ENCODE results near the gene DHCR24.

- TF ChIP-seq POLR2AphosphoS5 (IDR thresholded peaks at IDR 0.05; ENCODE audit: low read depth, low read length) = no peak
- TF ChIP-seq SIN3A (IDR thresholded peaks at IDR 0.05; ENCODE audit: borderline replicate concordance, insufficient read depth, low read length) = no peak
- TF ChIP-seq REST (IDR thresholded peaks at IDR 0.05; ENCODE audit: insufficient read depth in 1 of 2, low read depth in 2 of 2, low read length in 2 of 2) = no peak
- TF ChIP-seq TAF1 (IDR thresholded peaks at IDR 0.05; ENCODE audit: borderline replicate concordance, insufficient read depth, low read length) = no peak
- TF ChIP-seq FOXP2 (optimal IDR thresholded peaks at IDR 0.05; ENCODE audit: borderline replicate concordance, extremely low read depth, extremely low read length, insufficient read depth) = no peak
Measured at GRCh38 chr1:54859700-54860391, 27.1 kb downstream of the DHCR24 start.

Data from PFSK-1 (cell line).